HG02852 (cell line): ENCODE data around the gene DDIT4.

Experiments
- ATAC-seq: cut with Tn5 transposase; IDR thresholded peaks from one replicate; pipeline ENCODE4 v1.9.1; 2021; ENCODE audit warnings: mild to moderate bottlenecking, moderate library complexity; ENCODE audit not compliant: unreplicated experiment

DDIT4 gene

DNA sequence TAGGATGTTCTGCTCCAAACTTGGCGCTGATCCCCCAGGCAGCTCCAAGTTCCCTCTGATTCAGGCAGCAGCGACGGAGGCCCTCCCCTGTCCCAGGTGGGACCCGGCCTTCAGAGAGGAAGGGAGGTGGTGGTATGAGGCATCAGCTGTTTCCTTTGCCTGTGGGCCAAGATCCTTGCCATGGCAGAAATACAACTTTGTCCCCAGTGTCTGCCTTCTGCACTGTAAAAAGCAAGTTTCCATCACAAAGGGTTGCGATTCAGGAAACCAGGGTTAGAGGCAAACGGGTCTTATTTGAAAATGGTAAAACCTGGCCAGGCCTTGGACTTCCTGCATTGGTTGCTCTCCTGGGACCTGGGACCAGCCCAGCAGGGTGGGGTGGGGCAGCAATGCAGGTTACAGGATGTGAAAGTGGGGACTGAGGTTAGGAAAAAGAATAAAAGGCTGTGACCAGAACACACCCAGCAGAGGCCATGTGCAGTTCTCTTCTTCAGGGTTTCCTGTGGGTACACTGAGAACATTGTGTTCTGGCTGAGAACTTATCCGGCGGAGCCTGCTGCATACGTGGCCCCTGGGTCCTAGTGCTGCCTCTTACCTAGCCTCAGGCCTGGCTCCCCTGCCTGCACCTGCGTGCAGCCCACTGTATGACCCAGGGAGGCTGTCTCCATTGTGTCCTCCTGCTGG is 25.1 kb upstream of the DDIT4 start:
- peak; percentile 89 for ATAC-seq

GRCh38 chr10:72249176-72249862 is 24.4 kb upstream of the DDIT4 start:
- ATAC-seq = peak; percentile 13

GRCh38 chr10:72250666-72251065 is 23.1 kb upstream of the DDIT4 start:
- no peak for ATAC-seq

DNA sequence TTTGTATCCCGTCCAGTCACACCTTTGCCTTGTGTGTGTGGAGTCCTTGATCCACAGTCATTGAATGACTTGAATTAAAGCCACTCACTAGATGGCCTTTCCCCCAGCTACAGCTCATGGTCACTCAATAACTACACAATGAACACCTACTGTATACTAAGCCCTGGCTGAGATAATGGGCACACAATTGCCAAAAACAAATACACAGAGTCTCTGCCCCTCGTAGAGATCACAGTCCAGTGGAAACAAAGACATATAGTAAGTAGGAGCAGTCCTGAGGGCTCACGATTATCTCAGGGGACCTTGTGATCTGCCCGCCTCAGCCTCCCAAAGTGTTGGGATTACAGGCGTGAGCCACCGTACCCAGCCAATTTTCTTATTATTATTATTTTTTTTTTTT is 22.1 kb upstream of the DDIT4 start:
- ATAC-seq = no peak

- no peak for ATAC-seq
Measured at GRCh38 chr10:72252972-72253371, 20.8 kb upstream of the DDIT4 start.

GRCh38 chr10:72253578-72253977 is 20.1 kb upstream of the DDIT4 start:
- no peak for ATAC-seq

DNA sequence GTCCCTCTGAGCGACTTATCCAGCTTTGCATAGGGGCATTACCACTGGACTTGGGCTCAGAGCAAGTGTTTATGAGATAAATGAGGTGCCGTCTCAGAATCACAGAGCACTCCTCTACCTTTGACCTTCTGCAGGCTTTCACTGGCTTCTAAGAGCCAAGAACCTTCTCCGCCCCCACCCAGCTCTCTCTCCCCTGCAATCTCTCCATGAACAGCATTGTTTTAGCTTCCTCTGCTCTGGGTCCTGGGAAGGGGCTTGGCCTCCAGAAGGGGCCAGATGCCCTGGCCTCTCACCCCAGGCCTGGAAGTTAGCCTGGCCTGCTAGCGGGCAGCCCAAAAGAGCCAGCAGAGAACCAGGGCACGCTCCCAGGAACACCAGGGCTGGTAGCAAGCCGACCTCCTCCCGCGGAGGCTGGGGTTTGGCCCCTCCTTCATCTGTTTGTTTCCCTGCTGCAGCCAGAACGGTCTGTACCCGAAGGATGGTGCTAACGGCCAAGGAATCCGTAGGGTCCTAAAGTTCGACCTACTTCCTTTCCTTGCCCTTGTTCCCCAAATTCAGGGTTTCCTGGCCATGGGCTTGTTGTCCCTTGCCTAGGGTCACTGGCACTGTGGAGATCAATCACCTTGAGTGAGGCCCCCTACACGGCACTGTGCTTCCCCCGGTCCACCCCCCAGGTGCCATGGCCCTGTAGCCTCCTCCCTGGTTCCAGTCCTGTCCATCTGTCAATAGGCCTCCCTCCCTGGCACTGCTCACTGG is 18.7 kb upstream of the DDIT4 start:
- no peak for ATAC-seq

GRCh38 chr10:72255977-72256729 is 17.6 kb upstream of the DDIT4 start:
- ATAC-seq = no peak

- no peak for ATAC-seq
Measured at GRCh38 chr10:72257051-72257892, 16.5 kb upstream of the DDIT4 start.

- ATAC-seq = no peak
Measured at GRCh38 chr10:72258617-72259016, 15.1 kb upstream of the DDIT4 start.

GRCh38 chr10:72259491-72260238 is 14.1 kb upstream of the DDIT4 start:
- no peak for ATAC-seq

DNA sequence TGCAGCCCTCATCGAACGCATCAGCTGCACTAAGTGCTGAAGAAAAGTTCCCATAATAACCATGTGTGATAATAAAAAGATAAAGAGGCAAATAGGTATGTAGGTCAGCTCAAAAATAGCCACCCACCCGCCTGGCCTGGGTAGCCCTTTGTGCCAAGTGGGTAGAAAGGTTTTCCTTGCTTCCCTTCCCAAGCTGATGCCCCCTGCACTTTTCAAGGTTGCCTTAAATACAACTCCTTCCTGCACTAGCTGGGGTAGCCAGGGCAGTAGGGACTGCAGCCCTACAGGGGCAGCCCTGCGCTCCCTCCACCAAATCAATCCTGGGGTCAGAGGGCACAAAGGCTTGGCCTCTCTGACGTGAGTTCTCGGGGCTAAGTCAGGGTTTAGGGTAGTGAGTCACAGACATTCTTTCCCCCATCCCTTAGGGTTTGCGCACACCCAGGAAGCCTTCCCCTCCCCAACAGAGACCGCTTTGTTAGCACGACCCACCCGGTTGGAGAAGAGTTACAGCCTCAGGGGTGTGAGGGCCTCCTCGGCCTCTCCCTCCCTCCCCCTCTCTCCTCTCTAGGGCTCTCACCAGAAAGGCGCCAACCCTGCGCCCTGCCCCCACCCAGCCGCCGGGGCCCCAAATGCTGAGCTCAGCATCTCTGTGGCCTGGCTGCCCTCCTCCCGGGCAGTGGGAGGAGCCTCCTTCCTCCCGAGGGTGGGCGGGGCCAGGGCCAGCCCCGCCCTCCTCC is 13.3 kb upstream of the DDIT4 start:
- peak; percentile 42 for ATAC-seq

- ATAC-seq = peak; percentile 47
Measured at GRCh38 chr10:72260976-72261783, 12.5 kb upstream of the DDIT4 start.

DNA sequence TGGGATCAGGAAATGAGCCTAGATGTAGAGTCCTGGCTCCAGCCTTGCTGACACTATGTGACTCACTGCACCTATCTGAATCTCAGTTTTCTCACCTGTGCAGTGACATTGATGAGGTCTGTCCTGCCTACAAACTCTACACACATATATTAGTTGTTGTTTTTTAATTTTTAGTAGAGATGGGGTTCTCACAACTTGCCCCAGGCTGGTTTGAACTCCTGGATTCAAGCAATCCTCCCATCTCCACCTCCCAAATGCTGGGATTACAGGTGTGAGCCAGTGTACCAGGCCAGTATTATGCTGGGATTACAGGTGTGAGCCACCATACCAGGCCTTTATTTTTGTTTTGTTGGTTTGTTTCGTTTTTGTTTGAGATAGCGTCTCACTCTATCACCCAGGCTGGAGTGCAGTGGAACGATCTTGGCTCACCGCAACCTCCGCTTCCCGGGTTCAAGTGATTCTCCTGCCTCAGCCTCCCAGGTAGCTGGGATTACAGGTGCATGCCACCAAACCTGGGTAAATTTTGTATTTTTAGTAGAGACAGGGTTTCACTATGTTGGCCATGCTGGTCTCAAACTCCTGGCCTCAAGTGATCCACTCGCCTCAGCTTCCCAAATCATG is 11.8 kb upstream of the DDIT4 start:
- peak; percentile 9 for ATAC-seq

DNA sequence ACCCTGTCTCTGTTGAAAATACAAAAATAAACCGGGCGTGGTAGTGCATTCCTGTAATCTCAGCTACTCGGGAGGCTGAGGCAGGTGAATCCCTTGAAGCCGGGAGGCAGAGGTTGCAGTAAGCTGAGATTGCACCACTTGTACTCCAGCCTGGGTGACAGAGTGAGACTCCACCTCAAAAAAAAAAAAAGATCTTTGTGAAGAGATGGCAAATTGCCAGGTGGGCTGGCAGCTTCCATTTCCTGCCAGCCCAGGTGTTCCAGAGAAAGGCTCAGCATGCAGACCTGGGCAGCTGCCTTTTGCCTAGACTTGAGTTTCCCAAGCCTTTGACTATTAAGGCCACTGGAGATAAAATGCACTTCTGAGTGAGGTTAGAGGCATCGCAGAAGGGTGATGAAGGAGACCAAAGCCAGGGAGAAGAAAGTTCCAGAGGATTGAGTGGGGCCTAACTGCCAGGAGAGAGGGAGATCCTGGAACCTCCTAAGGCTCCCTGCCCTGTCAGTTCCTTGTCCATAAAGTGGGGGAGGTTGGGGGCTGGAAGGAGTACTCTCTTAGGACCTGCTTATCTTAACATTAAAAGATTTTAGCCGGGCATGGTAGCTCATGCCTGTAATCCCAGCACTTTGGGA is 10.0 kb upstream of the DDIT4 start:
- ATAC-seq = no peak

DNA sequence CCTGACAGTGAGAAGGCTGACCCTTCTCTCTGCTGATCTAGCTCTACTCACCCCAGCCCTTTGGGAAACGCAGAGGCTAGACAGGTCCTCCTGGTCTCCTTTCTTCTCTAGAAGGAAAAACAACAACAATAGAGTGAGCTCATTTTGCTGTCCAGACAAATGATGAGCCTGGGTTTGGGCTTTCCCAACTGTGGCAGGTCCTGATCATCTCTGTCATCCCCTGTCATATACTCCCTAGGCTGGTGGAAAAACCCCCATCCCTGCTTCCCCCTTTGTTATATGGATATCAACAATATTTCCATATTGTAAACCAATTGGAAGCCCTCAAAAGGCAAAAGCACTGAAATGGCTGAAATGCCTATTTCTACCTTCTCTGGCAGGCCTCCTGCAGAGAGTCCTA is 9.2 kb upstream of the DDIT4 start:
- ATAC-seq = no peak

DNA sequence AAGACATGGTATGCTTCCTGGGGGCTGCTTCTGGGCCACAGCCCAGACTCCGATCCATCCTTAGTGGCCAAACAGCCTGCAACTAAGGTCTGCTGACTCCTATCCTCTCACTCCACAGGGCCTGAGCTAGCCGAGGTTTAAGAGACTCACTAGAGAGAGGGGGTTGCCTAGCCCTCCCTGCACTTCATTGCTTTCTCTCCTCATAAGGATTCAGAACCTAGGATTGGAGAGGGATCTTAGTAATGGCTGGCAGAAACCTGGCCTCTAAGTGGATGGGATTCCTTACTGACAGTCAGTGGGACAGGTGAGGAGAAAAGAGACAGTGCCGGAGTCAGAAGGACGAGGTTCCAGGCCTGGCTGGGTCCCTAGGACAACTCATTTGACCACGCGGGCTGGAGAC is 8.2 kb upstream of the DDIT4 start:
- no peak for ATAC-seq
